WTC11 (cell line): ENCODE results near the gene PANK3. TPM values are rescaled to one million over a fixed set of nuclear protein-coding genes. Genes with fewer than 3 reads are reported as not detected.
A peak's percentile ranks its signal among the peaks of the same experiment; 100 is the strongest.

ENCODE experiments used
- ATAC-seq: fragments of 200-7000 bp; cut with Tn5 transposase; 2 replicates; pipeline ENCODE4 v1.10.0; 2021; ENCODE audit warnings: mild to moderate bottlenecking, moderate library complexity
- CTCF ChIA-PET: fragments of 300-600 bp; sonication (Branson Sonifier 250); formaldehyde crosslinking; loops from one replicate; lab custom pipeline; 2021; ENCODE audit warnings: antibody characterized with exemption; lab: Charles Lee
- POLR2A ChIA-PET: fragments of 350-600 bp; sonication (Branson Sonifier 250); formaldehyde crosslinking; loops from one replicate; lab custom pipeline; 2021; ENCODE audit warnings: antibody characterized with exemption; lab: Charles Lee
- DNase-seq: peaks from one replicate; pipeline ENCODE4 v3.0.0; 2021; ENCODE audit warnings: low spot score
- H3K27ac Mint-ChIP-seq: 2 replicates; pipeline ENCODE4 v1.8.0; 2021; ENCODE audit warnings: mixed read lengths
- H3K27me3 Mint-ChIP-seq: 2 replicates; pipeline ENCODE4 v1.8.0; 2021; ENCODE audit warnings: low read depth, mild to moderate bottlenecking, moderate library complexity, mixed read lengths
- H3K36me3 Mint-ChIP-seq: 2 replicates; pipeline ENCODE4 v1.8.0; 2021; ENCODE audit warnings: mixed read lengths
- H3K4me1 Mint-ChIP-seq: 2 replicates; pipeline ENCODE4 v1.8.0; 2022; ENCODE audit warnings: mixed read lengths
- H3K4me3 Mint-ChIP-seq: 2 replicates; pipeline ENCODE4 v1.8.0; 2021; ENCODE audit warnings: mild to moderate bottlenecking, moderate library complexity, mixed read lengths
- H3K9me3 Mint-ChIP-seq: 2 replicates; pipeline ENCODE4 v1.8.0; 2021; ENCODE audit warnings: mixed read lengths
- ATF6 ChIP-seq: sonication (generic); formaldehyde crosslinking; IDR thresholded peaks from 2 replicates; pipeline ENCODE4 v1.8.1; 2023; ENCODE audit warnings: mild to moderate bottlenecking, missing genetic modification reagents
- ELF4 ChIP-seq: sonication (generic); formaldehyde crosslinking; IDR thresholded peaks from 2 replicates; pipeline ENCODE4 v1.8.1; 2022; ENCODE audit warnings: low read depth, mild to moderate bottlenecking, moderate library complexity, missing genetic modification reagents
- ESRRA ChIP-seq: sonication (generic); formaldehyde crosslinking; IDR thresholded peaks from 2 replicates; pipeline ENCODE4 v1.8.1; 2022; ENCODE audit warnings: mild to moderate bottlenecking, missing genetic modification reagents, borderline replicate concordance
- FOXJ3 ChIP-seq: sonication (generic); formaldehyde crosslinking; IDR thresholded peaks from 2 replicates; pipeline ENCODE4 v1.9.0; 2021; ENCODE audit warnings: missing genetic modification reagents, mild to moderate bottlenecking, borderline replicate concordance
- FOXP1 ChIP-seq: sonication (generic); formaldehyde crosslinking; IDR thresholded peaks from 2 replicates; pipeline ENCODE4 v1.8.0; 2022; ENCODE audit warnings: missing genetic modification reagents, mild to moderate bottlenecking, moderate library complexity, borderline replicate concordance
- GRHL2 ChIP-seq: fragments of 250-450 bp; sonication (Bioruptor Pico); IDR thresholded peaks from 2 replicates; pipeline ENCODE4 v1.8.0; 2022; ENCODE audit warnings: mild to moderate bottlenecking, moderate library complexity; ENCODE audit not compliant: insufficient replicate concordance, severe bottlenecking
- GTF2I ChIP-seq: fragments of 250-450 bp; sonication (Bioruptor Pico); conservative IDR thresholded peaks from 2 replicates; pipeline ENCODE4 v1.4.0; 2021; ENCODE audit warnings: mild to moderate bottlenecking
- HMGA2 ChIP-seq: fragments of 250-450 bp; sonication (Bioruptor Pico); IDR thresholded peaks from 2 replicates; pipeline ENCODE4 v1.4.0; 2021; ENCODE audit warnings: mild to moderate bottlenecking, moderate library complexity
- IRF2 ChIP-seq: sonication (generic); formaldehyde crosslinking; IDR thresholded peaks from 2 replicates; pipeline ENCODE4 v1.8.0; 2022; ENCODE audit warnings: low read depth, missing genetic modification reagents, borderline replicate concordance
- KAT7 ChIP-seq: sonication (generic); formaldehyde crosslinking; IDR thresholded peaks from 2 replicates; pipeline ENCODE4 v1.8.1; 2023; ENCODE audit warnings: missing genetic modification reagents, mild to moderate bottlenecking, borderline replicate concordance
- NFE2L1 ChIP-seq: sonication (generic); formaldehyde crosslinking; IDR thresholded peaks from 2 replicates; pipeline ENCODE4 v1.8.1; 2023; ENCODE audit warnings: missing genetic modification reagents
- NR2C2 ChIP-seq: sonication (generic); formaldehyde crosslinking; IDR thresholded peaks from 2 replicates; pipeline ENCODE4 v1.8.0; 2022; ENCODE audit warnings: mild to moderate bottlenecking, missing genetic modification reagents
- NR3C1 ChIP-seq: sonication (generic); formaldehyde crosslinking; conservative IDR thresholded peaks from 2 replicates; pipeline ENCODE4 v1.8.1; 2023; ENCODE audit warnings: low read depth, mild to moderate bottlenecking, missing genetic modification reagents
- PREB ChIP-seq: sonication (generic); formaldehyde crosslinking; IDR thresholded peaks from 2 replicates; pipeline ENCODE4 v1.8.1; 2022; ENCODE audit warnings: mild to moderate bottlenecking, missing genetic modification reagents, moderate library complexity, borderline replicate concordance
- PRRX2 ChIP-seq: fragments of 250-450 bp; sonication (Bioruptor Pico); IDR thresholded peaks from 2 replicates; pipeline ENCODE4 v1.8.0; 2021; ENCODE audit warnings: mild to moderate bottlenecking
- TP53 ChIP-seq: sonication (generic); formaldehyde crosslinking; IDR thresholded peaks from 2 replicates; pipeline ENCODE4 v1.8.1; 2023; ENCODE audit warnings: mild to moderate bottlenecking, missing genetic modification reagents
- ZMAT4 ChIP-seq: fragments of 250-450 bp; sonication (Bioruptor Pico); IDR thresholded peaks from 2 replicates; pipeline ENCODE4 v1.9.0; 2021; ENCODE audit warnings: mild to moderate bottlenecking
- ZNF232 ChIP-seq: sonication (generic); formaldehyde crosslinking; IDR thresholded peaks from 2 replicates; pipeline ENCODE4 v1.8.0; 2022; ENCODE audit warnings: mild to moderate bottlenecking, missing genetic modification reagents
- ZNF396 ChIP-seq: fragments of 250-450 bp; sonication (Bioruptor Pico); IDR thresholded peaks from 2 replicates; pipeline ENCODE4 v1.8.0; 2021; ENCODE audit warnings: mild to moderate bottlenecking, moderate library complexity, borderline replicate concordance
- ZNF423 ChIP-seq: fragments of 250-450 bp; sonication (Bioruptor Pico); IDR thresholded peaks from 2 replicates; pipeline ENCODE4 v2.1.2; 2022; ENCODE audit warnings: mild to moderate bottlenecking, moderate library complexity
- ZNF532 ChIP-seq: fragments of 250-450 bp; sonication (Bioruptor Pico); IDR thresholded peaks from 2 replicates; pipeline ENCODE4 v1.9.0; 2021; ENCODE audit warnings: mild to moderate bottlenecking, borderline replicate concordance
- ZSCAN18 ChIP-seq: fragments of 250-450 bp; sonication (Bioruptor Pico); IDR thresholded peaks from 2 replicates; pipeline ENCODE4 v2.1.2; 2022; ENCODE audit warnings: mild to moderate bottlenecking, moderate library complexity
- total RNA-seq: library from RNA; stranded (reverse); gene quantifications from 3 replicates; pipeline ENCODE4 v1.2.3, GENCODE V29; 2021

Gene PANK3
- total RNA-seq, 1 experiment from 2014 or later, result 90.2 TPM

GRCh38 chr5:168601972-168602371 is 22.8 kb upstream of the PANK3 start:
- H3K27me3 Mint-ChIP-seq, result peaks cover 14% of the 10 kb centered on the region

GRCh38 chr5:168600409-168600808 is 21.2 kb upstream of the PANK3 start:
- H3K4me1 Mint-ChIP-seq, result peaks cover 9% of the 10 kb centered on the region
- POLR2A ChIA-PET, result no interaction called here
- no peak for TF ChIP-seq FOXJ3 (CRISPR knock-in tag)
- no peak for TF ChIP-seq ZNF396
- TF ChIP-seq GTF2I (CRISPR knock-in tag), result no peak
- TF ChIP-seq ZSCAN18 (CRISPR knock-in tag), result no peak
- TF ChIP-seq PRRX2 (CRISPR knock-in tag), result no peak
- no peak for TF ChIP-seq NR2C2 (CRISPR knock-in tag)
- no peak for TF ChIP-seq ATF6 (CRISPR knock-in tag)
- TF ChIP-seq NR3C1 (CRISPR knock-in tag), result no peak
- no peak for TF ChIP-seq ZNF232 (CRISPR knock-in tag)
- TF ChIP-seq, all 79 proteins: peak for 0
- H3K9me3 Mint-ChIP-seq, result no peaks in the 10 kb centered on the region
- H3K36me3 Mint-ChIP-seq, result no peaks in the 10 kb centered on the region
- H3K4me3 Mint-ChIP-seq, result no peak overlapping the region
- ATAC-seq (peak; percentile 99), DNase-seq (peak; percentile 41)
- CTCF ChIA-PET, result interaction anchor here (1.3 kb wide), 1 partner anchor 20 kb away, joined by 3 read pairs; no protein-coding TSS in a partner anchor
- peaks cover 29% of the 10 kb centered on the region for H3K27me3 Mint-ChIP-seq
- no peak overlapping the region for H3K27ac Mint-ChIP-seq

More at GRCh38 chr5:168601972-168602371, 22.8 kb upstream of the PANK3 start:
- ATAC-seq (no peak), DNase-seq (no peak)
- H3K4me3 Mint-ChIP-seq, result no peak overlapping the region
- TF ChIP-seq ESRRA (CRISPR knock-in tag), result no peak
- POLR2A ChIA-PET, result no interaction called here
- H3K4me1 Mint-ChIP-seq, result peaks cover 9% of the 10 kb centered on the region
- no peaks in the 10 kb centered on the region for H3K36me3 Mint-ChIP-seq
- H3K27ac Mint-ChIP-seq, result no peak overlapping the region
- CTCF ChIA-PET, result interaction anchor here (0.7 kb wide), 1 partner anchor 91 kb away, joined by 4 read pairs; no protein-coding TSS in a partner anchor
- H3K9me3 Mint-ChIP-seq, result no peaks in the 10 kb centered on the region

GRCh38 chr5:168599826-168600225 is 20.7 kb upstream of the PANK3 start:
- ATAC-seq, result no peak
- H3K4me3 Mint-ChIP-seq, result no peak overlapping the region
- H3K4me1 Mint-ChIP-seq, result peaks cover 9% of the 10 kb centered on the region
- H3K9me3 Mint-ChIP-seq, result no peaks in the 10 kb centered on the region
- POLR2A ChIA-PET, result no interaction called here
- H3K27ac Mint-ChIP-seq, result no peak overlapping the region
- TF ChIP-seq IRF2 (CRISPR knock-in tag), result no peak
- TF ChIP-seq ZNF396, result no peak
- no peak for TF ChIP-seq KAT7 (CRISPR knock-in tag)
- no peak for TF ChIP-seq FOXP1 (CRISPR knock-in tag)
- no peak for TF ChIP-seq PREB
- TF ChIP-seq ZNF532 (CRISPR knock-in tag), result no peak
- no peak for TF ChIP-seq NR2C2 (CRISPR knock-in tag)
- no peak for TF ChIP-seq ZMAT4 (CRISPR knock-in tag)
- no peak for TF ChIP-seq FOXJ3 (CRISPR knock-in tag)
- TF ChIP-seq TP53 (CRISPR knock-in tag), result no peak
- no peak for TF ChIP-seq GRHL2 (CRISPR knock-in tag)
- TF ChIP-seq HMGA2, result no peak
- no peak for TF ChIP-seq NFE2L1 (CRISPR knock-in tag)
- no peak for TF ChIP-seq ELF4 (CRISPR knock-in tag)
- TF ChIP-seq ZNF423 (CRISPR knock-in tag), result no peak
- TF ChIP-seq, all 79 proteins: peak for 0
- no peak for DNase-seq
- Mint-ChIP-seq H3K27me3 (peaks cover 35% of the 10 kb centered on the region), H3K36me3 (no peaks in the 10 kb centered on the region)
- CTCF ChIA-PET, result interaction anchor here (1.3 kb wide), 1 partner anchor 20 kb away, joined by 3 read pairs; no protein-coding TSS in a partner anchor
